Activated naive CD4-positive, alpha-beta T cell treated with anti-CD3 and anti-CD28 coated beads, Interleukin-2, amount 50 U/mL, for 24 hours (primary cell): ENCODE results near the gene CENPV.
A peak's percentile ranks its signal among the peaks of the same experiment; 100 is the strongest.
"Not testable (repeated sequence)": the region's sequence is repeated elsewhere in the genome, so short reads cannot be mapped to it uniquely, and the experiment has no call there.

Experiments
- H3K27ac Mint-ChIP-seq: one replicate; pipeline ENCODE4 v1.8.0; 2021; ENCODE audit warnings: mild to moderate bottlenecking, mixed read lengths
- H3K27me3 Mint-ChIP-seq: one replicate; pipeline ENCODE4 v1.8.0; 2021; ENCODE audit warnings: mixed read lengths
- H3K36me3 Mint-ChIP-seq: one replicate; pipeline ENCODE4 v1.8.0; 2021; ENCODE audit warnings: mixed read lengths
- H3K4me1 Mint-ChIP-seq: one replicate; pipeline ENCODE4 v1.8.0; 2021; ENCODE audit warnings: mixed read lengths
- H3K4me3 Mint-ChIP-seq: one replicate; pipeline ENCODE4 v1.8.0; 2021; ENCODE audit warnings: mild to moderate bottlenecking, mixed read lengths
- H3K9me3 Mint-ChIP-seq: one replicate; pipeline ENCODE4 v1.8.0; 2021; ENCODE audit warnings: mixed read lengths

Gene CENPV

DNA sequence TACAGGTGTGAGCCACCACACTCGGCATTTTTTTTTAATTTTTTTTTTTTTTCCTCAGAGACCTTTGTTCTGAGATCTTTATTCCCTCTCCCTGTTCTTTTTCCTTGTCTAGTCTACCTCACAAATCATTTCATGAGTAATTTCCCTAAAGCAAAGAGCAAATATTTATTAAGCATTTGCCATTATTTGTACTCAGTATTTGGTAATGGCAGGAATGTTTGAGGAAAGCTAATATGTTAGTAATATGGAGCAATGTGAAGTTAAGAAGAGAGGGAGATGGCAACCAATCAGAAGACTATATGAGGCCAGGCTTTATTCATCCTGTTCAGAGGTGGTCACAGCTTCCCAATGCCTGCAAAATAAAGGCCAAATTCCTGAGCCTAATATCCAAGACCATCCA, 13.3 kb downstream of the CENPV start:
- H3K27ac Mint-ChIP-seq: no peak overlapping the region
- peaks cover 7% of the 10 kb centered on the region for H3K36me3 Mint-ChIP-seq
- H3K4me1 Mint-ChIP-seq: no peaks in the 10 kb centered on the region
- no peaks in the 10 kb centered on the region for H3K27me3 Mint-ChIP-seq
- H3K9me3 Mint-ChIP-seq: no peaks in the 10 kb centered on the region
- no peak overlapping the region for H3K4me3 Mint-ChIP-seq

DNA sequence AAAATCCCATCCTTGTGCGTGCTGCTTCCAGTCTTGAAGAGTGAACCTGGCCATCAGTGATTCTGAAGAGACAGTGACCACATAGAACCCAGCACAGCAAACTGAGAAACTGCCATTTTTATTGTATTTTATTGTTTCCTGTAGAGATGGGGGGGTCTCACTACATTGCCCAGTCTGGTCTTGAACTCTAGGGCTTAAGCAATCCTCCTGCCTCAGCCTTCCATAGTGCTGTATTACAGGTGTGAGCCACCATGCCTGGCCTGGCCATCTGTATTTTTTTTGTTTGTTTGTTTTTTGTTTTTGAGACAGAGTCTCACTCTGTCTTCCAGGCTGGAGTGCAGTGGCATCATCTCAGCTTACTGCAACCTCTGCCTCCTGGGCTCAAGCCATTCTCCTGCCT, 13.9 kb downstream of the CENPV start:
- H3K27ac Mint-ChIP-seq: no peak overlapping the region
- no peaks in the 10 kb centered on the region for H3K27me3 Mint-ChIP-seq
- H3K9me3 Mint-ChIP-seq: no peaks in the 10 kb centered on the region
- H3K4me3 Mint-ChIP-seq: no peak overlapping the region
- H3K4me1 Mint-ChIP-seq: no peaks in the 10 kb centered on the region
- peaks cover 7% of the 10 kb centered on the region for H3K36me3 Mint-ChIP-seq

DNA sequence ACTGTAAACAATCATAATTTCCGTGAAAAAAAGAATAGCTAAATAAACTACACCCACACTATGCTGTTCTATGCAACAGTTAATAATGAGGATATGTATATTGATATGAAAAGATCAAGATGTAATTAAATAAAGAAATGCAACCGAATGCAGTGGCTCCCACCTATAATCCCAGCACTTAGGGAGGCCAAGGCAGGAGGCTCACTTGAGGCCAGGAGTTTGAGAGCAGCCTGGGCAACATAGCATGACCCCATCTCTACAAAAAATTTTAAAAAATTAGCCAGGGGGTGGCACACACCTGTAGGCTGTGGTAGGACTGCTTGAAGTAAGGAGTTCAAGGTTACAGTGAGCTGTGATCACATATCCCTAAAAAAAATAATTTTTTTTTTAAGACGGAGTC, 14.9 kb downstream of the CENPV start:
- no peaks in the 10 kb centered on the region for H3K27me3 Mint-ChIP-seq
- H3K4me3 Mint-ChIP-seq: no peak overlapping the region
- H3K27ac Mint-ChIP-seq: no peak overlapping the region
- H3K4me1 Mint-ChIP-seq: no peaks in the 10 kb centered on the region
- H3K9me3 Mint-ChIP-seq: no peaks in the 10 kb centered on the region
- H3K36me3 Mint-ChIP-seq: peaks cover 7% of the 10 kb centered on the region

DNA sequence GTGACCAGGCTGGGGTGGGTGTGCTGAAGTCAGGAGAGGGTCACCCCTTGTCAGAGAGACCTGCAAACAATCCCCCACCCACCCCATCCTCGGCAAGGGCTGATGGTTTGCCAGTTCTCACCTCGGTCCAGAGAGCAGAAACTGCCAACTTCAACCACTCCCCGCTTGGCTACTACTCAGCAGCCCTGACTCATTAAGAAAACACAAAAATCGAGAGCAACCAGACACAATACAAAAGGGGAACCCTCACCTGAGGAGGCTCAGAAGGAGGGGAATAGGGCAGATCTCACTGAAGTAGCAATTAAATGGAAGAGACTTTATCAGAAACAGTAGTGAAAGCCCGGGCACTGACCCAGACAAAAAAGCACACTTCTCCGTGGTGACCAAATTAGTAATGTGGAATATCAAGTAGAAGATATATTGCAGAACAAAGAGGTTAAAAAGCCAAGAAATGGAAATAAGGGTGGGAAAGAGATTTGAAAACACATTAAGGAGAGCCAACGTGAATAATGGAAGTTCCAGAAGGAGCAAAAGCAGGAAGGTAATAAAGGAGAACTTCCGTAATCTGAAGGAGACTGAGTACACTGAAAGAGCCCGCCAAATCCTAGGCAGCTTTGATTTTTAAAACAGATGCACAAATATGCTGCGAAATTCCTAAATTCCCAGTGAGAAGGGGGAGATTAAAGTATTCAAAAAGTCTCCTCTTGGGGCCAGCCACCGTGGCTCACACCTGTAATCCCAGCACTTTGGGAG, 23.6 kb downstream of the CENPV start:
- Mint-ChIP-seq H3K9me3 (no peaks in the 10 kb centered on the region), H3K27me3 (no peaks in the 10 kb centered on the region), H3K36me3 (peaks cover 4% of the 10 kb centered on the region), H3K4me3 (no peak overlapping the region), H3K4me1 (no peaks in the 10 kb centered on the region), H3K27ac (no peak overlapping the region)

DNA sequence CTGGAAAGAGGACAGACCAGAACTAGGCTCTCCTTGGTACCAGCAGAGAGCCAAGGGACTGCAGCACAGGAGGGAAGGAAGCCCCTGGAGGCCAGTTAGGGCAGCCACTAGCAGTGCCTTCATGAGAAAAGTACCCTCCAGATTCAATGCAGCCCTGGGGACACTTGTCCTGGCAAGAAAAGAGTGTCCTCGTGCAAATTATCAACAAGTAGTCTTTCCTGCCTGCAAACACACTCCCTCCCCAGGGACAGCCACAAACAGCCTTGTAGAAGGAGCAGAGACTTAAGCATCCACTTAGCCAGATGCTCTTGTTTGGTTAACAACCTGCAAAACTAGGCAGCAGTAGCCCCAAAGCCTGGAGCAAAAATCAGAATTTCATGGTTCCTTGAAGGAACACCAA, 24.3 kb downstream of the CENPV start:
- no peaks in the 10 kb centered on the region for H3K9me3 Mint-ChIP-seq

DNA sequence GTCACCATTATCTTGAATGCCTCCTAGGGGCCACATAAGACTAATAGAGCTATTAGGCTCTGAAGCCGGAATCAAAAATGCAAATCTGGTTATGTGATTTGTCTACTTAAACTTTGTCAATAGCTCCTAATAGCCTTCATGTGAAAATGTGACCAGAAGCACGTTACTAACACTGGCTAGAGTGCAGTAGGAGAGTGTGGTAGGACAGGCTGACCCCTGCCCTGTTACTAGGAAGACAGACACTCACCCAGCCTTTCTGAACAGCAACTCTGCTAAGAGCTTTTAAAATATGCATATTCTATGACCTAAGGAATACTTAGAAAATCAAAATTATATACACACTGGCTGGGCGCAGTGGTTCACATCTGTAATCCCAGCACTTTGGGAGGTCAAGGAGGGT, 26.3 kb downstream of the CENPV start:
- H3K27ac Mint-ChIP-seq: no peak overlapping the region
- H3K4me1 Mint-ChIP-seq: no peaks in the 10 kb centered on the region
- no peaks in the 10 kb centered on the region for H3K27me3 Mint-ChIP-seq
- H3K9me3 Mint-ChIP-seq: no peaks in the 10 kb centered on the region
- H3K36me3 Mint-ChIP-seq: peaks cover 6% of the 10 kb centered on the region
- no peak overlapping the region for H3K4me3 Mint-ChIP-seq

More for the DNA sequence above, 24.3 kb downstream of the CENPV start:
- no peak overlapping the region for H3K4me3 Mint-ChIP-seq
- no peak overlapping the region for H3K27ac Mint-ChIP-seq
- H3K4me1 Mint-ChIP-seq: no peaks in the 10 kb centered on the region
- H3K36me3 Mint-ChIP-seq: peaks cover 4% of the 10 kb centered on the region
- no peaks in the 10 kb centered on the region for H3K27me3 Mint-ChIP-seq

DNA sequence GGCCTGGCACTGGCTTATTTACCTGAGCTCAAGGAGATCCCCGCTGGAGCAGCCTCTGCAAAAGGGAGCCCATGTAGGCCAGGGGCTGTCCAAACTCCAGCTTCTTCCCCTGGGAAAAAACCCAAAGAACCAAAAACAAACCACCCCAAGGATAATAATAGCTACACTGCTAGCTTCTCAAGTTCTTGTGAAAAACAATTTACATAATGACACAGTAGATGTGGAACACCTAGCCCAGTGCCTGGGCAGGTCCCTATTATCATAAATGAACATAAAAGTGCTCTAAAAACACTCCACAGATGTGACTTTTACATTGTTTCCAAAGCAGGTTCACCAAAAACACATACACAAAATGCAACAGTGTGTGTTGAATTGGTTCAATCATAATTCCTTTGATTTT, 27.3 kb downstream of the CENPV start:
- no peak overlapping the region for H3K27ac Mint-ChIP-seq
- H3K4me1 Mint-ChIP-seq: no peaks in the 10 kb centered on the region
- H3K9me3 Mint-ChIP-seq: no peaks in the 10 kb centered on the region

DNA sequence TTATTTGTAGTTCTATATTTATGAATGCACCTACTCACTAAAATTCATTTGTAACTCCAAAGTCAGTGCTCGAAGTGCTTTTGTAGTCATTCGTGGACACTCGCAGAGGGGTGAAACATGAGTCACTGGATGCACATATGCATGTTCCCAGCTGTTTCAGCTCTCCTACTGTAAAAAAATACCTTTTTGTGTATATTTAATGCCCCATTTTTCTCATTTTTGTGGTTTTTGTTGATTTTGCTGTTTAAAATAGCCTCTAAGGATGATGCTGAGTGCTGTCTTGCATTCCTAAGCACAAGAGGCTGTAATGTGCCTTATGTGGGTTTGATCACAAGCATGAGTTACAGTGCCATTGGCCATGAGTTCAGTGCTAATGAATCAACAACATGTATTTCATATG, 30.6 kb downstream of the CENPV start:
- no peaks in the 10 kb centered on the region for H3K4me1 Mint-ChIP-seq
- H3K9me3 Mint-ChIP-seq: no peaks in the 10 kb centered on the region
- H3K36me3 Mint-ChIP-seq: peaks cover 6% of the 10 kb centered on the region
- H3K27ac Mint-ChIP-seq: no peak overlapping the region
- H3K27me3 Mint-ChIP-seq: no peaks in the 10 kb centered on the region
- H3K4me3 Mint-ChIP-seq: no peak overlapping the region

More for the DNA sequence above, 27.3 kb downstream of the CENPV start:
- no peaks in the 10 kb centered on the region for H3K27me3 Mint-ChIP-seq
- peaks cover 6% of the 10 kb centered on the region for H3K36me3 Mint-ChIP-seq
- no peak overlapping the region for H3K4me3 Mint-ChIP-seq

DNA sequence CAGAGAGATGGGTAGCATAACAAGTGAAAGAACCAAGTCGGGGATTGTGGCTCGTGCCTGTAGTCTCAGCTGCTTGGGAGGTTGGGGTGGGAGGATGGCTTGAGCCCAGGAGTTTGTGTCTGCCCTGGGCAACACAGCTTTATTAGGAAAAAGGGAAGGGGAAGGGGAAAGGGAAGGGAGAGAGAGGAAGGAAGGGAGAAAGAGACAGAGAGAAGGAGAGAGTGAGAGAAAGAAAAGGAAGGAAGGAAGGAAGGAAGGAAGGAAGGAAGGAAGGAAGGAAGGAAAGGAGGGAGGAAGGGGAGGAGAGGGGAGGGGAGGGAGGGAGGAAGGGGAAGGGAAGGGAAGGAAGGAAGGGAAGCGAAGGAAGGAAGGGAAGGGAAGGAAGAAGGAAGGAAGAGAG, 33.3 kb downstream of the CENPV start:
- Mint-ChIP-seq H3K4me1 (no peaks in the 10 kb centered on the region), H3K27me3 (no peaks in the 10 kb centered on the region), H3K9me3 (no peaks in the 10 kb centered on the region), H3K4me3 (no peak overlapping the region), H3K27ac (no peak overlapping the region), H3K36me3 (peaks cover 6% of the 10 kb centered on the region)

DNA sequence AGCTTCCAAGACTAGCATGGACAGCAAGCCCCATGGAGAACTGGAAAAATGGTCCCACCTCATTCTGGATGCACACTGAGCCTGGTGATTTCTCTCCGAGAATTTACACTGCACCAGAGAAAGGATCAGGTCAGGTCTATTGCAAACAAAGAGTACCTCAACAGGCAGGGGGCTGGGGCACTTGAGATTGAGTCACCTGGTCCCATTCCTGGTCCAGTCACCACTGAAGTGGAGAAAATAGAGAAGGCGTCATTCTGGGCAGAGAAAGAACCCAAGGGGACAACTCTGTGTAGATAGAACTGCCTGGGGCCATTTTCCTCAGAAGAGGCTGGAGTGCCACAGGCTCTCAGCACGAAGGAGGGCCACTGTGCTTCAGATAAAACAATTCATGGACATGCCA, 38.4 kb downstream of the CENPV start:
- no peaks in the 10 kb centered on the region for H3K27me3 Mint-ChIP-seq
- H3K4me1 Mint-ChIP-seq: peaks cover 11% of the 10 kb centered on the region
- H3K9me3 Mint-ChIP-seq: no peaks in the 10 kb centered on the region
- no peak overlapping the region for H3K4me3 Mint-ChIP-seq
- H3K27ac Mint-ChIP-seq: no peak overlapping the region
- peaks cover 13% of the 10 kb centered on the region for H3K36me3 Mint-ChIP-seq

DNA sequence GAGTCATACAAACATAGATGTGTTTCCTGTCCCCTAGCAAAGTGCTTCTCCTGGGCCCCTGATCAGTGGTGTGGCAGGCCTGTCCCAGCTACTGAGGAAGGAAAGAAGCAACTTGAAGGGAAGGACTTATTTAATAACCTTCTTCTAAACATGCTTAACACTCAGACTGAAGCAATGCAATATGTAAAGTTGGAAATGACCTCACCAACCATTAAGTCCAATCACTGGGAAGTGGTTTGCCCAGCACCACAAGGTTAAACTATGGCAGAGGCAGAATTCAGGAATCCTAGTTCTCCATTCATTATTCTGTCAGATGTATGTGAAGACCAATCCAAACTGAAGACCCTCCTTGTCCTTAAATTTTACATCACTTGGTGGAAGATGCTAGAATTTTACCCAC, 39.1 kb downstream of the CENPV start:
- H3K4me1 Mint-ChIP-seq: peaks cover 11% of the 10 kb centered on the region
- H3K4me3 Mint-ChIP-seq: no peak overlapping the region
- peak overlapping the region; percentile 55 for H3K27ac Mint-ChIP-seq
- peaks cover 13% of the 10 kb centered on the region for H3K36me3 Mint-ChIP-seq
- H3K27me3 Mint-ChIP-seq: no peaks in the 10 kb centered on the region
- no peaks in the 10 kb centered on the region for H3K9me3 Mint-ChIP-seq

DNA sequence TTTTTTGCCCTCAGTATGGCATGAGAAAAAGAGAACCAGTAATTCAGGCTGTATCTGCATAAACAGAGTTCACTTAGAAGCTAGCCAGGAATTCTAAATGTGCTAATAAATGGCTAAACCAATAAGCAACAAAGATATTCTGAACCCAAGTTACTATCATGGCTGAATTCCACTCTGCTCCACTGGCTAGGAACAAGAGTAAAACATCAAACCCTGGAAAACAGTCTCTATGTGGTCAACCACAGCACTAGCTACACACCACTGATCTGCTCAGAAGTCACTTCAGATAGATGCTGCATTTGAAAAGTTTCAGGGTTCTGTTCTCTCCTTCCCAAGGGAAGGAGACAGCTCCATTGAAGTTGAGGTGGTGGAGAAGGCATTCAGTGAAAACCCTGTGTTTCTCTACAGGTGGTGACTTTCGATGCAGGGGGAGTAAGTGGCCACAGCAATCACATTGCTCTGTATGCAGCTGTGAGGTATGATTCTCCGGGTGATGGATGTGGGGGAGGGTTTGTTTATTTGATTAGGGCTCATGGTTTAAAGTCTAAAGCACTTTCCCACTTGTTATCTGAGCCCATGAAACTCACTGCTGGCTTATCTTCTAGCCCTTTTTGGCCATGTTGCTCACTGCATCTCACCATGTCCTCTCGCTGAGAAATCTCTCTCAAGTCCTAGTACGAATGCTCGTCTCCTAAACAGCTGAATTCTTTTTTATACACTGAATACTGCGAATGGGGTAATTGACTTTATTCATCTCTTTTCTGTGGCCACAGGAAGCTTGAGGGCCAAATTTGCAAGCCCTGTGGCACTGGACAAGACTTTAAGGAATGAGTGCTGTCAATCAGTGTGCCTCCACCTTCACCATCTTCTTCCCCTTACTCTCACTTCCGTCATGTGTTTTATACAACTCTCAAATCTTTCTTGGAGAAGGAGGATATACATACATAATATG, 39.9 kb downstream of the CENPV start:
- Mint-ChIP-seq H3K27ac (peak overlapping the region; percentile 55), H3K9me3 (no peaks in the 10 kb centered on the region), H3K36me3 (peaks cover 13% of the 10 kb centered on the region), H3K4me3 (no peak overlapping the region), H3K27me3 (no peaks in the 10 kb centered on the region), H3K4me1 (peaks cover 11% of the 10 kb centered on the region)

DNA sequence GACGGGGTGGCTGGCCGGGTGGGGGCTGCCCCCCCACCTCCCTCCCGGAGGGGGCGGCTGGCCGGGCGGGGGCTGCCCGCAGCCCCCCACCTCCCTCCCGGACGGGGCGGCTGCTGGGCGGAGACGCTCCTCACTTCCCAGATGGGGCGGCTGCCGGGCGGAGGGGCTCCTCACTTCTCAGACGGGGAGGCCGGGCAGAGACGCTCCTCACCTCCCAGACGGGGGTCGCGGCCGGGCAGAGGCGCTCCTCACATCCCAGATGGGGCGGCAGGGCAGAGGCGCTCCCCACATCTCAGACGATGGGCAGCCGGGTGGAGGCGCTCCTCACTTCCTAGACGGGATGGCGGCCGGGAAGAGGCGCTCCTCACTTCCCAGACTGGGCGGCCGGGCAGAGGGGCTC, 41.2 kb downstream of the CENPV start:
- H3K4me1 Mint-ChIP-seq: peaks cover 11% of the 10 kb centered on the region
- H3K9me3 Mint-ChIP-seq, H3K27me3 Mint-ChIP-seq, H3K27ac Mint-ChIP-seq, H3K4me3 Mint-ChIP-seq: not testable (repeated sequence)
- peaks cover 12% of the 10 kb centered on the region for H3K36me3 Mint-ChIP-seq

DNA sequence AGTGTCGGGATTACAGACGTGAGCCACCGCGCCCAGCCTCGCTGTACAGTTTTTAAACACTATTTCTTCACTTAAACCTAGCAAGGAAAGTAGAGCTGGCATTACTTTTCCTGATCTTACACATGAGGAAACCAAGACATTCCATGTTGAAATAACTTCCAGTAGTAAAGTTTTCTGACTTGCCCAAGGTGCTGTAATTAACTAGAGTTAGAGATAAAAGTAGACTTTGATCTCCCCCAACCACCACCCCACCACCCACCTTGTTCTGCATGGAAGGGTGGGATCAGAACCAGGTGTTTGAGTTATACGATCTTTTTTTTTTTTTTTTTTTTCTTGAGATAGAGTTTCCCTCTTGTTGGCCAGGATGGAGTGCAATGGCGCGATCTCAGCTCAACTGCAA, 47.1 kb downstream of the CENPV start:
- Mint-ChIP-seq H3K36me3 (peaks cover 11% of the 10 kb centered on the region), H3K27me3 (no peaks in the 10 kb centered on the region), H3K4me3 (no peak overlapping the region), H3K4me1 (peaks cover 11% of the 10 kb centered on the region), H3K9me3 (no peaks in the 10 kb centered on the region), H3K27ac (no peak overlapping the region)

DNA sequence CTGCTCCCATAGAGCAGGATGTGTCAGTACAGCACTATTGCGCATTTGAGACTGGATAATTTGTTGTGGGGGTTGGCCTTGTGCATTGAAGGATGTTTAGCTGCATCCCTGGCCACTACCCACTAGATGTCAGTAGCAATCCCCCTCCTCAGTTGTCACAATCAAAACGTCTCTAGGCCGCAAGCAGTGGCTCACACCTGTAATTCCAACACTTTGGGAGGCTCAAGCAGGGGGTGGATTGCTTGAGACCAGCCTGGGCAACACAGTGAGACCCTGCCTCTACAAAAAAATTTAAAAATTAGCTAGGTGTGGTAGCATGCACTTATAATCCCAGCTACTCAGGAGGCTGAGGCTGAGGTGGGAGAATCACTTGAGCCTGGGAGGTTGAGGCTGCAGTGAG, 48.4 kb downstream of the CENPV start:
- Mint-ChIP-seq H3K4me1 (no peaks in the 10 kb centered on the region), H3K9me3 (no peaks in the 10 kb centered on the region), H3K36me3 (peaks cover 5% of the 10 kb centered on the region), H3K27ac (no peak overlapping the region), H3K27me3 (no peaks in the 10 kb centered on the region), H3K4me3 (no peak overlapping the region)

DNA sequence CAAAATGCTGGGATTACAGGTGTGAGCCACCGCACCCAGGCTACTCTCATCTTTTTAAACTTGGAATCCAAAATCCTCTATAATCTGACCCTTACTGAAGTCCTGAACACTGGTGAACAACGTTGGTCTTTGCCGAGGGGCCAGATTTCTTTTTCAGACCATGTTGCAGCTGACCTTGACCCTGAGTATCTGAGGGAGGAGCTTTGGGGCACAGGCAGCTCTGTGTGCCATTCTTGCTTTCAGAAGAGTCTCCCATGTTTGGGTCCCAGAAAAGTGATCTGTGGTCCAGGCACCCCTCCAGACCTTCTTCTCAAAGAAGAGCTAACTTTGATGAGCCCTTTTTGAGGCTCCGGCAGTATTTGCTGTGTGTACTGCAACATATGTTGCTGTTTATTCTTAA, 50.4 kb downstream of the CENPV start:
- H3K4me1 Mint-ChIP-seq: peaks cover 7% of the 10 kb centered on the region
- H3K4me3 Mint-ChIP-seq: no peak overlapping the region
- H3K9me3 Mint-ChIP-seq: no peaks in the 10 kb centered on the region
- no peaks in the 10 kb centered on the region for H3K27me3 Mint-ChIP-seq
- H3K27ac Mint-ChIP-seq: no peak overlapping the region
- H3K36me3 Mint-ChIP-seq: peaks cover 5% of the 10 kb centered on the region
